K562 (cell line): ENCODE results near the gene SIK3. TPM values are rescaled to one million over a fixed set of nuclear protein-coding genes. Genes with fewer than 3 reads are reported as not detected.

Experiments
- ATAC-seq: fragments of 200-7000 bp; cut with Tn5 transposase; 3 replicates; pipeline ENCODE4 v1.9.1; 2020; ENCODE audit warnings: moderate library complexity
- BruUV-seq: library from RNA; stranded (reverse); fragments of 400-500 nt; replicated peaks from 2 replicates; lab custom pipeline; 2021; lab: Mats Ljungman, UMichigan
- CTCF ChIA-PET: fragments of 300-600 bp; formaldehyde crosslinking; extraction: SDS; loops from one replicate; lab custom pipeline; 2021; ENCODE audit warnings: low intra/inter-chr PET ratio; lab: Yijun Ruan, JAX
- POLR2A ChIA-PET: fragments of 300-600, 350-650 bp; sonication (Branson Sonifier 250); formaldehyde crosslinking; extraction: SDS; loops from one replicate; lab custom pipeline; 2021; ENCODE audit warnings: antibody characterized with exemption, inconsistent platforms; lab: Yijun Ruan, JAX
- DNase-seq, 4 experiments: peaks; one replicate each; pipeline versions ENCODE4 v3.0.0 to v3.0.0-alpha.2; 2011 to 2018; ENCODE audit warnings: low spot score in 3 of 4, mixed read lengths in 3 of 4; ENCODE audit errors: extremely low read depth in 1 of 4
- FAIRE-seq: peaks from 2 replicates; lab custom pipeline; 2011; peaks lifted over from hg19 to GRCh38; lab: Jason Lieb, UNC
- H2AFZ ChIP-seq: 2 replicates; pipeline ENCODE4 v1.6.0; 2011; ENCODE audit warnings: low read depth, low read length, control low read depth, inconsistent platforms
- H3K27ac ChIP-seq: fragments of 200-600 bp; 3 replicates; pipeline ENCODE4 v1.8.0; 2011; ENCODE audit warnings: low read depth, mild to moderate bottlenecking, control low read depth, inconsistent platforms, low read length, moderate library complexity, mixed read lengths; ENCODE audit errors: extremely low read depth
- H3K27me3 ChIP-seq, 2 experiments: fragments of 300-600 bp in 1 of 2; 2 replicates in 1 of 2; 3 replicates in 1 of 2; pipeline versions ENCODE4 v1.6.0 to v1.8.0; 2011; ENCODE audit warnings: inconsistent platforms in 2 of 2, low read length in 2 of 2, mild to moderate bottlenecking in 1 of 2, mixed read lengths in 1 of 2, moderate library complexity in 1 of 2; ENCODE audit not compliant: control insufficient read depth in 2 of 2, insufficient read depth in 2 of 2
- H3K36me3 ChIP-seq: fragments of 300-600 bp; 3 replicates; pipeline ENCODE4 v1.8.0; 2011; ENCODE audit warnings: mild to moderate bottlenecking, low read length, inconsistent platforms; ENCODE audit not compliant: control insufficient read depth, insufficient read depth
- H3K4me1 ChIP-seq, 2 experiments: fragments of 200-600 bp in 1 of 2; replicated peaks in 1 of 2; 2 replicates in 1 of 2; 3 replicates in 1 of 2; pipeline versions ENCODE4 v1.5.1 to v1.8.0; 2011; ENCODE audit warnings: inconsistent platforms in 2 of 2, low read length in 2 of 2, mild to moderate bottlenecking in 1 of 2, mixed read lengths in 1 of 2, moderate library complexity in 1 of 2; ENCODE audit not compliant: control insufficient read depth in 2 of 2, insufficient read depth in 2 of 2
- H3K4me2 ChIP-seq: 2 replicates; pipeline ENCODE4 v1.6.1; 2011; ENCODE audit warnings: low read length, control low read depth, inconsistent platforms, mixed read lengths; ENCODE audit not compliant: insufficient read depth
- H3K4me3 ChIP-seq: fragments of 200-600 bp; sonication (generic), shearing (Covaris generic); 2 replicates; pipeline ENCODE4 v1.5.1; 2016; ENCODE audit warnings: control low read depth, inconsistent platforms
- H3K79me2 ChIP-seq: fragments of 200-600 bp; 3 replicates; pipeline ENCODE4 v1.8.0; 2011; ENCODE audit warnings: low read length, inconsistent platforms; ENCODE audit not compliant: control insufficient read depth, insufficient read depth
- H3K9ac ChIP-seq, 2 experiments: 2 replicates each; pipeline versions ENCODE4 v1.6.0 to v1.6.1; 2011; ENCODE audit warnings: low read depth in 2 of 2, low read length in 2 of 2, control low read depth in 1 of 2, inconsistent platforms in 1 of 2, mild to moderate bottlenecking in 1 of 2, mixed read lengths in 1 of 2; ENCODE audit not compliant: insufficient read depth in 1 of 2
- H3K9me1 ChIP-seq: one replicate; pipeline ENCODE4 v1.6.0; 2011; ENCODE audit warnings: inconsistent platforms, mild to moderate bottlenecking, low read length, moderate library complexity; ENCODE audit not compliant: control insufficient read depth, insufficient read depth
- H3K9me3 ChIP-seq: replicated peaks from 2 replicates; pipeline ENCODE4 v1.5.1; 2011; ENCODE audit warnings: low read depth, low read length, inconsistent platforms; ENCODE audit not compliant: control insufficient read depth, insufficient read depth
- H4K20me1 ChIP-seq: replicated peaks from 2 replicates; pipeline ENCODE4 v1.6.1; 2011; ENCODE audit warnings: low read length, inconsistent platforms, mixed read lengths; ENCODE audit not compliant: control insufficient read depth, insufficient read depth
- CGGBP1 ChIP-seq: fragments of 250-450 bp; sonication (Bioruptor Pico); IDR thresholded peaks from 2 replicates; pipeline ENCODE4 v1.9.0; 2021; ENCODE audit warnings: mild to moderate bottlenecking
- CUX1 ChIP-seq: fragments of 200-800 bp; sonication (Bioruptor generic); IDR thresholded peaks from 2 replicates; pipeline ENCODE4 v1.6.1; 2016; ENCODE audit warnings: missing genetic modification characterization, missing compliant biosample characterization
- DACH1 ChIP-seq: fragments of 450-650 bp; IDR thresholded peaks from 2 replicates; pipeline ENCODE4 v1.6.1; 2018; ENCODE audit not compliant: partially characterized antibody
- MNT ChIP-seq, 2 experiments: fragments of 450-650 bp; conservative IDR thresholded peaks; 2 replicates each; pipeline ENCODE4 v1.6.1; 2017; ENCODE audit warnings: mild to moderate bottlenecking in 2 of 2, moderate library complexity in 2 of 2
- NFATC3 ChIP-seq: fragments of 450-650 bp; IDR thresholded peaks from 2 replicates; pipeline ENCODE4 v1.6.1; 2017; ENCODE audit warnings: mild to moderate bottlenecking
- RHOXF2B ChIP-seq: fragments of 250-450 bp; sonication (Bioruptor Pico); conservative IDR thresholded peaks from 2 replicates; pipeline ENCODE4 v1.5.1; 2021
- SFPQ ChIP-seq: fragments of 200-400 bp; formaldehyde crosslinking; IDR thresholded peaks from 2 replicates; pipeline ENCODE4 v1.6.1; 2017; ENCODE audit warnings: mild to moderate bottlenecking, low read depth, low read length, moderate library complexity
- STAT5B ChIP-seq: fragments of 250-450 bp; sonication (Bioruptor Pico); IDR thresholded peaks from 2 replicates; pipeline ENCODE4 v1.8.0; 2021; ENCODE audit warnings: mild to moderate bottlenecking, inconsistent platforms
- ZNF384 ChIP-seq: IDR thresholded peaks from 2 replicates; pipeline ENCODE4 v1.6.1; 2012; ENCODE audit warnings: low read depth, low read length, improper control_type of control experiment
- WGBS: fragments of 100-300 bp; shearing (Covaris generic); methylation state at CpG from one replicate; pipeline ENCODE4 v1.1.6; 2016; ENCODE audit warnings: low coverage, mixed read lengths; ENCODE audit not compliant: insufficient coverage; ENCODE audit errors: missing lambda C conversion rate; 5-methylcytosine and 5-hydroxymethylcytosine counted together
- in situ Hi-C: fragments of 300-500 bp; cut with MboI; formaldehyde crosslinking; loops from 4 replicates; pipeline ENCODE4 v1.15.0; 2018; ENCODE audit warnings: inconsistent platforms, mixed read lengths
- intact Hi-C: fragments of 100-400 bp; cut with micrococcal nuclease; formaldehyde crosslinking; loops from 2 replicates; pipeline ENCODE4 v1.14.2; 2022
- polyA plus RNA-seq, 8 experiments: library from polyadenylated mRNA; depleted of rRNA in 4 of 8; stranded (reverse) in 5 of 8; unstranded in 3 of 8; fragments of >200 nt; fragmentation: Nextera tagmentation in 2 of 8; fragmentation: Illumina TruSeq in 1 of 8; extraction: Ambion mirVana in 2 of 8; extraction: Trizol in 1 of 8; gene quantifications; 2 replicates each; pipeline versions ENCODE4 v1.2.1 to v1.2.3, GENCODE V29; 2011 to 2014; ENCODE audit warnings: inconsistent platforms in 1 of 8, missing spikeins in 1 of 8
- total RNA-seq, 7 experiments: library from RNA; depleted of rRNA in 6 of 7; stranded (reverse); fragments of >200 nt in 6 of 7; fragmentation: Illumina TruSeq in 2 of 7; extraction: Trizol in 2 of 7; gene quantifications; 2 replicates each; pipeline versions ENCODE4 v1.2.1 to v1.2.3, GENCODE V29; 2011 to 2021; ENCODE audit warnings: low replicate concordance in 1 of 7

The SIK3 gene
- total and polyA plus RNA-seq, 9 of the 15 experiments (the other 6 are each of a cell fraction or from before 2014, with no cell fraction given): 1.6 to 21.6 (median 8.0) TPM

GRCh38 chr11:116849486-116849885, 248.7 kb downstream of the SIK3 start:
- WGBS: 76% methylated on average over 5 of the region's 6 CpGs
- Histone ChIP-seq H3K79me2 (no peaks in the 10 kb centered on the region), H3K36me3 (peaks cover 52% of the 10 kb centered on the region; the same call in 2 of the 3 replicates), H3K4me1 (peaks cover 0 to 14% of the 10 kb centered on the region in 2 experiments; a peak in 3 of 5 replicates), H3K4me3 (no peak overlapping the region), H3K27me3 (no peaks in the 10 kb centered on the region), H3K9ac (no peak overlapping the region), H3K9me1 (no peaks in the 10 kb centered on the region), H3K9me3 (no peaks in the 10 kb centered on the region), H3K27ac (no peak overlapping the region), H2AFZ (no peak overlapping the region), H4K20me1 (no peaks in the 10 kb centered on the region), H3K4me2 (no peak overlapping the region)
- no peak for ATAC-seq
- FAIRE-seq: no peak
- BruUV-seq: no TSS peak
- intact Hi-C loops: no loop called here
- DNase-seq: no peak
- ChIA-PET CTCF (no interaction called here), POLR2A (interaction anchor here (1.2 kb wide), 1 partner anchor 13 kb away, joined by 3 read pairs; no protein-coding TSS in a partner anchor)
- TF ChIP-seq MNT (conservative IDR thresholded peaks at IDR 0.05): no peak
- no peak for TF ChIP-seq CUX1 (CRISPR knock-in tag)
- TF ChIP-seq SFPQ: no peak
- TF ChIP-seq DACH1: no peak
- TF ChIP-seq CGGBP1 (CRISPR knock-in tag): no peak
- no peak for TF ChIP-seq RHOXF2B (CRISPR knock-in tag)
- no peak for TF ChIP-seq NFATC3
- TF ChIP-seq STAT5B (CRISPR knock-in tag): no peak
- TF ChIP-seq ZNF384: no peak
- in situ Hi-C loops: no loop called here
